HG03060 (cell line): ENCODE data around the gene PSPN.
A peak's percentile ranks its signal among the peaks of the same experiment; 100 is the strongest.
"Not testable (repeated sequence)": the region's sequence is repeated elsewhere in the genome, so short reads cannot be mapped to it uniquely, and the experiment has no call there.

Experiments
- ATAC-seq: cut with Tn5 transposase; IDR thresholded peaks from one replicate; pipeline ENCODE4 v1.9.1; 2021; ENCODE audit warnings: low read depth, moderate number of reproducible peaks; ENCODE audit not compliant: unreplicated experiment

Gene PSPN

DNA sequence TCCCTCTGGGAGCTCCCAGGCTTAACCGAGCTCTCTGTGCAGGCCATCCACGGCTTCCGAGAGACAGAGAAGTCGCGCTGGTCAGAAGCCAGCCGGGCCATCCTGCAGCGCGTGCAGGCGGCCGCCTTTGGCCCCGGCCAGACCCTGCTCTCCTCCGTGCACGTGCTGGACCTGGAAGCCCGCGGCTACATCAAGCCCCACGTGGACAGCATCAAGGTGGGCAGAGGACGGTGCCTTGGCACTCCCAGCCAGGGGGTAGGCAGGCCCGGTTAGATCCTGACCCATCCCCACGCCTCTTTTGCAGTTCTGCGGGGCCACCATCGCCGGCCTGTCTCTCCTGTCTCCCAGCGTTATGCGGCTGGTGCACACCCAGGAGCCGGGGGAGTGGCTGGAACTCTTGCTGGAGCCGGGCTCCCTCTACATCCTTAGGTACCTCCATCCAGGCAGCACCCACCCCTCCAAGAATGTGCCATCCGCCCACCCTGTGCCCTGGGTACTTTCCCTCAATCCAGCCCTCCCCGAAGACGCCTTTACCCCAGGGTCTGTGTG is 1.5 kb downstream of the PSPN start:
- no peak for ATAC-seq

DNA sequence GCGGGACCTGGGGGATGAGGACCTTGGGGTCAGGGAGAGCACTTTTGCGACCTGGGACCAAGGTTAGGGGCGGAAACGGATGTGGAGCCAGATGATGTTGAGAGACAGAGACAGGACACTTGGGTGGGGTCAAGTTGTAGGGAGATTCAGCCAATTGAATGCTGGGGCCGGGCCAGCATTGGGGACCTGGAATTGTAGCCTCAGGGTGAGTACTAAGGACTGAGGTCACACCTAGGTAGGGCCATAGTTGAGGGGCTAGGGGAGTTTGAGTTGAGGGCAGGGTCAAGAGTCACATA is 2.0 kb downstream of the PSPN start:
- no peak for ATAC-seq

DNA sequence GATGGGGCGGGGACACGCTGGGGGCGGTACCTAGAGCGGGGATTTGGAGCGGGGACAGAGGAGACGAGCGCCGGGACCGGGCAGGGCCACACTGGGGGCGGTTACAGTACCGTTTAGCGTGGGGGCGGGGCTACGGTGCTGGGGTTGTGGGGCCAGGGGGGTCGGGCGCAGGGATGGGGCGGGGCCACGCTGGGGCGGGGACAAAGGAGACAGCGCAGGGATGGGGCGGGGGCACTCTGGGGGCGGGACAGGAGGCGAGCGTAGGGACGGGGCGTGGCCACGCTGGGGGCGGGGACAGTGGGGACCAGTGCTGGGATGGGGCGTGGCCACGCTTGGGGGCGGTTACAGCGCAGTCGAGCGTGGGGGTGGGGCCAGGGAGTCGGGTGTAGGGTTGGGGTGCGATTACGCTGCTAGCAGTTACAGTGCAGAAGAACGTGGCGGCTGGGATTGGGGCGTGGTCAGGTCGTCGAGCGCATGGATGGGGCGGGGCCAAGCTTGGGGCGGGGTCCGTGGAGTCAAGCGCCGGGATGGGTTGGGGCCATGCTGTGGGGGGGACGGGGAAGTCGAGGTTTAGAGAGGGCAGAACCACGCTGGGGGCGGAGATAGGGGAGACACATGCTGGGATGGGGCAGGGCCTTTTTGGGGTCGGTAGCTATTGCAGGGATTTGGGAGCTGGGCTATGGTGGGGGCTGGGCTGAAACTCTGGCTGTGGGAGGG is 2.5 kb downstream of the PSPN start:
- no peak for ATAC-seq

DNA sequence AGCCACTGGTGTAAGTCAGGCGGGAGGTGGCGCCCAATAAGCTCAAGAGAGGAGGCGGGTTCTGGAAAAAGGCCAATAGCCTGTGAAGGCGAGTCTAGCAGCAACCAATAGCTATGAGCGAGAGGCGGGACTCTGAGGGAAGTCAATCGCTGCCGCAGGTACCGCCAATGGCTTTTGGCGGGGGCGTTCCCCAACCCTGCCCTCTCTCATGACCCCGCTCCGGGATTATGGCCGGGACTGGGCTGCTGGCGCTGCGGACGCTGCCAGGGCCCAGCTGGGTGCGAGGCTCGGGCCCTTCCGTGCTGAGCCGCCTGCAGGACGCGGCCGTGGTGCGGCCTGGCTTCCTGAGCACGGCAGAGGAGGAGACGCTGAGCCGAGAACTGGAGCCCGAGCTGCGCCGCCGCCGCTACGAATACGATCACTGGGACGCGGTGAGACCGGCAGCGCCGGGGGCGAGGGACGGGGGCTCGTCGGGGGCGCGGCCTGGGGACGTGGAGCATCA is 3.1 kb downstream of the PSPN start, which contains the start of gene ALKBH7:
Gene ALKBH7, plus strand, starts transcription at position 201 of the 502 bp plus-strand sequence. Its CDS starts 27 bp downstream, at position 228.
- peak; percentile 78 for ATAC-seq

DNA sequence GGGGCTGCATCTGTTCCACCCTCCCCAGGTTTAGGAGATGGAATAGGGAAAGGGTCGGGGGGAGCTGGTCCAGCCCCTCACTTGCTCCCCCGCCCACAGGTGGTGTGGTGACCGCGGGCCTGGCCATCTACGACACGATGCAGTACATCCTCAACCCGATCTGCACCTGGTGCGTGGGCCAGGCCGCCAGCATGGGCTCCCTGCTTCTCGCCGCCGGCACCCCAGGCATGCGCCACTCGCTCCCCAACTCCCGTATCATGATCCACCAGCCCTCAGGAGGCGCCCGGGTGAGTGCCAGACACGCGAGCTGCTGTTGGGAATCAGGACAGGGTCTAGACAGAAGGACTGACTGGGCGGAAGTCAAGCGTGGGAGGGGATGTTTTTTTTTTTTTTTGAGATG is 11.4 kb downstream of the PSPN start:
- ATAC-seq = no peak

DNA sequence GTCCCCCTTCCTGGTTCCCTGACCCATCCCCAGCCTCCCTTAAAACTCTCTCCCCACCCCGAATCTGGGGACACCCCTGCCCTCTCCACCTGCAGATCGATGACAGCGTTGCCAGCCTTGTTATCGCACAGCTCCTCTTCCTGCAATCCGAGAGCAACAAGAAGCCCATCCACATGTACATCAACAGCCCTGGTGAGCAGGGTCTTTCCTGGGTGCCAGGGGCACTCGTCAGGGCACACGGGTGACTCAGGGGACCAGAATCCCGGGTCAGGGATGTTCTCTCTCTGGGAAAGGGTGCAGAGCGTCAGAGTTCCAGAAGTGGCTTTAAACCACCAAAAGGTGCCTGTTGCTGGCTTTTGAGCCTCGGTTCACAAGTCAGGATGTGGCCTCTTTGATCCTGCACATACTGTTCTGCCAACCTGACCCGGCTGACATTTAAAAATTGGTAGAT is 13.4 kb downstream of the PSPN start:
- ATAC-seq = no peak

DNA sequence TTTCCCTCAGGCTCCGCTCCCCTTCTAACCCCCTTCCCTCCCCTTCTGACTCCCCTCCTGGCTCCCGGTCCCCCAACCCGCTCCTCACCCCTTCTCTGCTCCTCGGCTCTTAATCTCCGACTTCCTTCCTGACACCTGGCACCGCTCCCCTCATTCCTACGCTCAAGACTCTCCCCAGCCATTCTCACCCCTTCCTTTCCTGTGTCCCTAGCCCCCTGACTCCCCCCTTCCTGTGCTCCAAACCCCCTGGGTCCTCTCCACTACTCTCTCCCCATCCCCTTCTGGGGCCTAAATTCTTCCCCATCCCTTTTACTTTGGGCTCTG is 13.7 kb downstream of the PSPN start:
- ATAC-seq = no peak

DNA sequence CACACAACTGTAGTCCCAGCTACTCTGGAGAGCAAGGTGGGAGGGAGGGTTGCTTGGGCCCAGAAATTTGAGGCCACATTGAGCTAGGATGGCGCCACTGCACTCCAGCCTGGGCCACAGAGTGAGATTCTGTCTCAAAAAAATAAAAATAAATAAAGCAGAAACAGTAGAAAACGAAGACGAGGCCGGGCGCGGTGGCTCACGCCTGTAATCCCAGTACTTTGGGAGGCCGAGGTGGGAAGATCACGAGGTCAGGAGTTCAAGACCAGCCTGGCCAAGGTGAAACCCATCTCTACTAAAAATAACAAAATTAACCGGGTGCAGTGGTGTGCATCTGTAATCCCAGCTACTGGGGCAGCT is 14.9 kb downstream of the PSPN start:
- not testable (repeated sequence) for ATAC-seq

DNA sequence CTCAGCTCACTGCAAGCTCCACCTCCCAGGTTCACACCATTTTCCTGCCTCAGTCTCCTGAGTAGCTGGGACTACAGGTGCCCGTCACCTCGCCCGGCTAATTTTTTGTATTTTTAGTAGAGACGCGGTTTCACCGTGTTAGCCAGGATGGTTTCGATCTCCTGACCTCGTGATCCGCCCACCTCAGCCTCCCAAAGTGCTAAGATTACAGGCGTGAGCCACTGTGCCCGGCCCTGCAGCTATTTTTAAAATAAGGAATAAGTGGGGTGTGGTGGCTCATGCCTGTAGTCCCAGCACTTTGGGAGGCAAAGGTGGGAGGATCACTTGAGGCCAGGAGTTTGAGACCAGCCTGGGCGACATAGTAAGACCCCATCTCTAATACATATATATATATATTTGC is 15.3 kb downstream of the PSPN start:
- not testable (repeated sequence) for ATAC-seq

DNA sequence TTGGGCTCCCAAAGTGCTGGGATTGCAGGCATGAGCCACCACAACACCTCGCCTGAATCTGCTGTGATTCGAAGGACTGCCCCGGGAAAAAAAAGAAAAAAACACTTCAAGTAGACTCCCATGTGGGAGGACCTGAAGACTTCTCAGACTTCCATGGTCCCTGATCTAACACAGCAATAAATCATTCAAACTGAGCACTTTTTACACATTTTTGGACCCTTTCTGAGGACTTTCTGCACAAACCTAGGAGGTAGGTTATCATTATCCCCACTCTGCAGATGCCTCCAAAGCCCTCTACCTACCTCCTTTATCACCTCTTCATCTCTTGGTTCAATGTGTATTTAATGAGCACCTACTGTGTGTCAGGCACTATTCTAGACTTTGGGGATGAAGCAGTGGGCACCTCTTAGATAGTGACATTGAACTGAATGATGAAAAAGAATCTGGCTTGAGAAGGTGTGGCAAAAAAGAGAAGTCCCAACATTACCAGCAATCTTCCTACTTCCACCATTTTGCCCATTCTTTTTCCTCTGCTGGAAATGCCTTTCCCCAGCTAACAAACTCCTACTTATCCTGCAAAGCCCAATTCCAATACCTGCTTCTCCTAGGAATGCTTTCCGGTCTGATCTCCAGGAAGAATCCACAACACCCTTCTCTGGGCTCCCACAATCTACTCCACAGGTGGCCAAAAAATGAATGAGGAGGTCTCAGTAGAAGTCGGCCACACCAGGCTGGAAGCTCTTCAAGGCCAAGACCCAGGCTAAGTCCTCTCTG is 16.0 kb downstream of the PSPN start:
- no peak for ATAC-seq

DNA sequence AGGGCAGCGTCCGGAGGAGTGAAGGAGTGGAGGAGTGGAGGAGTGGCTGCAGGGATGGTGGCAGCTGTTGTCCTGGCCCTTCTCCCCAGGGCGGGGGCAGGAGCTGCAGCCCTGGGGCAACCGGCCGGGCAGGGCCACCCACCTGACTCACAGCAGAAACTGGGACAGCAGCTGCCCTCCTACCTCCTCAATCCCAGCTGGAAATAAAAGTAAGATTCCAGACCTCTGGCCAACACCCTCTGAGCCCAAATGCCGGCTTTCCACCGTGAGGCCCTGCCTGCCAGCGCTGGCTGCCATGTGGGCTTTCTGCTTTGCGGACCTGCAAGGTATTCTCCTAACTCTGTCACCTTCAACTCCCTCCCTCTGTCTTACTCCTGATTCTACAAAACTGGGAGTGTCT is 17.7 kb downstream of the PSPN start:
- ATAC-seq = no peak

DNA sequence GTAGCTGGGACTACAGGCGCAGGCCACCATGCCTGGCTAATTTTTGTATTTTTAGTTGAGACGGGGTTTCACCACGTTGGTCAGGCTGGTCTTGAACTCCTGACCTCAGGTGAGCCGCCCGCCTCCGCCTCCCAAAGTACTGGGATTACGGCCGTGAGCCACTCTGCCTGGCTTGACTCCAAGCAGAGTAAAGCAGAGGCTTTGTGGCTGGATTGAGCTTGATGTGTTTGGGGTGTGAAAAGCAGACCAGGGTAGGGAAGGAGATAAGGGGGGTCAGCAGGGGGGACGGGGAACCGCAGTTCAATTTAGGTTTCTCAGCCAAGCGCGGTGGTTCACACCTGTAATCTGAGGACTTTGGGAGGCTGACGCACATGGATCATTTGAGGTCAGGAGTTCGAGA is 18.6 kb downstream of the PSPN start:
- no peak for ATAC-seq

DNA sequence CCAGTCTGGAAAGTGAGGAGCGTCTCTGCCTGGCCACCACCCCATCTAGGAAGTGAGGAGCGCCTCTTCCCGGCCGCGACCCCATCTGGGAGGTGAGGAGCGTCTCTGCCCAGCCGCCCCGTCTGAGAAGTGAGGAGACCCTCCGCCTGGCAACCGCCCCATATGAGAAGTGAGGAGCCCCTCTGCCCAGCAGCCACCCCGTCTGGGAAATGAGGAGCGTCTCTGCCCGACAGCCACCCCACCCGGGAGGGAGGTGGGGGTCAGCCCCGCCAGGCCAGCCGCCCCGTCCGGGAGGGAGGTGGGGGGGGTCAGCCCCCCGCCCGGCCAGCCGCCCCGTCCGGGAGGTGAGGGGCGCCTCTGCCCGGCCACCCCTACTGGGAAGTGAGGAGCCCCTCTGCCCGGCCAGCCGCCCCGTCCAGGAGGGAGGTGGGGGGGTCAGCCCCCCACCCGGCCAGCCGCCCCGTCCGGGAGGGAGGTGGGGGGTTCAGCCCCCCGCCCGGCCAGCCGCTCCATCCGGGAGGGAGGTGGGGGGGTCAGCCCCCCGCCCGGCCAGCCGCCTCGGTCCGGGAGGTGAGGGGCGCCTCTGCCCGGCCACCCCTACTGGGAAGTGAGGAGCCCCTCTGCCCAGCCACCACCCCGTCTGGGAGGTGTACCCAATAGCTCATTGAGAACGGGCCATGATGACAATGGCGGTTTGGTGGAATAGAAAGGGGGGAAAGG is 20.3 kb downstream of the PSPN start:
- not testable (repeated sequence) for ATAC-seq

DNA sequence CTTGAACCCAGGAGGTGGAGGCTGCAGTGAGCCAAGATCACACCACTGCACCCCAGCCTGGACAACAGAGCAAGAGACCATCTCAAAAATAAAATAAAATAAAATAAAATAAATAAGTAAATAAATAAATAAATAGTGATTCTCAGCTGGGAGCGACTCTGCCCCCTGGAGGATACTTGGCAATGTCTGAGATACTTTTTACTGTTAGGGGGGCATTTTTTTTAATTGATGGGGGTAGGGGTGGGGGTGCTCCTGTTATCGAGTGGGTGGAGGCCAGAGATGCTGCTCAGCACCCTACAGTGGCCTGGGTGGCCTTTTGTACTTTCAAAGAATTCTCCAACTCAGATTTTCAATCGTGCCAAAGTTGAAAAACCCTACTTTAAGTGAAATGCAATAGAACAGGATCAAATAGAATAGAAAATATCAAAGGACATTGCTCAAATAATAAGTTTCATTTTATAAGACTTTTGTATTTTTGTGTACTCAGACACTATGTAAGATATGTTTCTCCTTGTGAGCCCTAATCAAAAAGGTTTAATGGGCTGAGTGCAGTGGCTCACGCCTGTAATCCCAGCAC is 21.5 kb downstream of the PSPN start:
- ATAC-seq = no peak

DNA sequence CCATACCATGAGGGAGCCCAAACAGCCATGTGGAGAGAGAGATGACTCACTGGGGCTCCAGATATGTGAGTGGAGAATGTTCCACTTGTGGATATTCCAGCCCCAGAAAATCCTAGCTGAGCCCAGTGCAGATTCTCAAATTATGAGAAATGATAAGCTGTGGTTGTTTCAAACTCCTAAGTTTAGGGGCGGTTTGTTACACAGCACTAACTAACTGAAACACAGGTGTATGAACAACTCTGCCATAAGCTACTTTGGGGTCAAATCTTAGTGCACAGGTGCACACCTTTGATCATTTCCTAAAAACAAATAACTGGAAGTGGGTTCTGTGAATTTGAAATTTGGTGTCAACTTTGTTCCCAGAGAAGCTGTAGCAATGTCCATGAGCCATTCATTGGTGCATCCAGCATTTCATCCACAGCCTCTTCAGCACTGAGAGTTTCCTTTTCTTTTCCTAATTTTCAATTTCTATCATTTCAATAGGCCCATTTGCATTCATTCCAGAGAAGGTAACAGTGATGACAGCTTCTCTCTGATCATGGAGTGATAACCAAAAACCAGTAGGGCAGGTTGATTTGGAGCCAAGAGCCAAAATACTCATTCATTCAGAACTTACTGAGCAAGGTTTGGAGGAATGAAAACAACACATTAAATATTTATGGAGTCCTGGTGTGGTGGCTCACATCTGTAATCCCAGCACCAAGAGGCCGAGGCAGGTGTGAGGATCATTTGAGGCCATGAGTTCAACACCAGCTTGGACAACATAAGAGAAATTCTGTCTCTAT is 23.2 kb downstream of the PSPN start:
- no peak for ATAC-seq

DNA sequence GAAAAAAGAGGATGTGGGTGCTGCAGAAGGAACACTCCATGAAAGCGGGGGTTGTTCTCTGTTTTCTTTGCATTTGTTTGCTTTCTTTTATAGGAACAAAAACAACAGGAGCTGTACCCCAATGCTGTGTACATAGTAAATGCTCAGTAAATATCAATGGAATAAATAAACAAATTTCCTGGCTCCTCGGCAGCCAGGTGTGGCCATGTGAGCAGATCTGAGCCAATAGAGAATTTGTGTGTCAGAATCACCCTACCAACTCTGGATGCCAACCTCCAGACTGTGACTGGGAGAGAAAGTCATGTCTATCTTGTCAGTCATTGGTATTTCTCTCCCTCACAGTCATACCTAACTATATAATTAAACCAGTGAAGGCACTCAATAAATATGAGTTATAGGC is 25.0 kb downstream of the PSPN start:
- no peak for ATAC-seq

DNA sequence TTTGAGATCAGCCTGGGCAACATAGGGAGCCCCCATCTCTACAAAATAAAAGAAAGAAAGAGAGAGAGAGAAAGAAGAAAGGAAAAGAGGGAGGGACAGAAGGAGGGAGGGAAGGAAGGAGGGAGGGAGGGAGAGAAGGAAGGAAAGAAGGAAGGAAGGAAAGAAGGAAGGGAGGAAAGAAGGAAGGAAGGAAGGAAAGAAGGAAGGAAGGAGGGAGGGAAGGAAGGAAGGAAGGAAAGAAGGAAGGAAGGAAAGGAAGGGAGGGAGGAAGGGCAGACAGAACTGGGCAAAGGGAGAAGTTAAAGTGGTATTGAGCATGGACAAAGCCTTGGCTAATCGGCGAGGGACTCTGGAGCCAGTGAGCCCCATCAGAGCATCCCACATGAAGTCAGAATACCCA is 26.5 kb downstream of the PSPN start:
- ATAC-seq = not testable (repeated sequence)

DNA sequence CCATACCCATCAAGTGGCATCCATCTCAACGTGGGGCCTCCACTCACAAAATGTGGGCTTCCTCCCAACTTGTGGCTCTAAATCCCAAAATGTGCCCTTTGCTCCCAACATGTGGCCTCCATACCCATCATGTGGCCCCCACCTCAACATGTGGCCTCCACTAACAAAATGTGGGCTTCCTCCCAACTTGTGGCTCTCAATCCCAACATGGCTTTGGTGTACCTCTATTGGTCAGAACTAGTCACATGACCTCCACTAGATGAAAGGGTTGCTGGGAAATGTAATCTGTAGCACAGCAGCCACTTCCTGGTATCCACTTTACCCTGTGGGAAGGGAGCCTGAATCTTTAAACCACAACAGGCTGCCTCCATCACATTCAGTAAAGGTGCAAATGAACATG is 32.3 kb downstream of the PSPN start:
- ATAC-seq = no peak

DNA sequence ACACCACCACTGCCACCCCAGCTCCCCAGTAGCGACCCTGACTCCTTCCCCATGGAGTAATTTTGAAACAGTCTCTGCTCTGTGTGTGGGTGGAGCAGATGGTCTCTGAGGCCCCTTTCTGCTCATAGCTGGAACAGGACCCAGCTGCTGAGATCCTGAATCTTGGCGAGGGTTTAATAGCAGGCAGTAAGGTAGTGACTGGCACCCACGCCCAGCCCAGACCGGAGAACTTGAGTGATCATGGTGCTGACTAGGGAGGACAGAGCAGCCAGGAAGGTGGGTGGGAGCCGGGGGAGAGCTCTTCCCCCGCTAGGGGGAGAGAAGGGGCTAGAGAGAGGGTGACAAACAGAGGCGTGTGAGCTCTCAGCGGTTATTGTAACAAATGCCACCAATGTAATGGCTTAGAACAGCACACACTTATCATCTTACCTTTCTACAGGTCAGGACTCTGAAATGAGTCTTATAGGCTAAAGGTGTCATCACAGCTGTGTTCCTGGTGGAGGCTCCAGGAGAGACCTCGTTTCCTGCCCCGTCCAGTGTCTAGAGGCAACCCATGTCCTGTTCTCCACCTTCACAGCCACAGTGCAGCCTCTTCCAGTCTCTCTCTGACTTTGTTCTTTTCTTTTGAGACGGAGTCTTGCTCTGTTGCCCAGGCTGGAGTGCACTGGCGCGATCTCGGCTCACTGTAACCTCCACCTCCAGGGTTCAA is 35.1 kb downstream of the PSPN start:
- no peak for ATAC-seq
